A673 (cell line): Measurements from ENCODE around the gene TEX26.

Experiments
- EZH2 ChIP-seq: fragments of 200-600 bp; sonication (generic); IDR thresholded peaks from 2 replicates; pipeline ENCODE4 v1.6.1; 2017; ENCODE audit warnings: borderline replicate concordance, low read depth, mild to moderate bottlenecking, mixed read lengths, antibody characterized with exemption, low read length; ENCODE audit not compliant: poor library complexity, severe bottlenecking
- TF ChIP-seq, protein P1 (sequence below): fragments of 300-800, 200-600 bp; sonication (generic); conservative IDR thresholded peaks from 2 replicates; pipeline ENCODE4 v1.5.1; 2017; ENCODE audit warnings: low read depth, mild to moderate bottlenecking, antibody characterized with exemption, low read length, moderate library complexity, mixed read lengths

GRCh38 chr13:30907121-30907861, 25.2 kb upstream of the TEX26 start:
- TF ChIP-seq, protein P1, sequence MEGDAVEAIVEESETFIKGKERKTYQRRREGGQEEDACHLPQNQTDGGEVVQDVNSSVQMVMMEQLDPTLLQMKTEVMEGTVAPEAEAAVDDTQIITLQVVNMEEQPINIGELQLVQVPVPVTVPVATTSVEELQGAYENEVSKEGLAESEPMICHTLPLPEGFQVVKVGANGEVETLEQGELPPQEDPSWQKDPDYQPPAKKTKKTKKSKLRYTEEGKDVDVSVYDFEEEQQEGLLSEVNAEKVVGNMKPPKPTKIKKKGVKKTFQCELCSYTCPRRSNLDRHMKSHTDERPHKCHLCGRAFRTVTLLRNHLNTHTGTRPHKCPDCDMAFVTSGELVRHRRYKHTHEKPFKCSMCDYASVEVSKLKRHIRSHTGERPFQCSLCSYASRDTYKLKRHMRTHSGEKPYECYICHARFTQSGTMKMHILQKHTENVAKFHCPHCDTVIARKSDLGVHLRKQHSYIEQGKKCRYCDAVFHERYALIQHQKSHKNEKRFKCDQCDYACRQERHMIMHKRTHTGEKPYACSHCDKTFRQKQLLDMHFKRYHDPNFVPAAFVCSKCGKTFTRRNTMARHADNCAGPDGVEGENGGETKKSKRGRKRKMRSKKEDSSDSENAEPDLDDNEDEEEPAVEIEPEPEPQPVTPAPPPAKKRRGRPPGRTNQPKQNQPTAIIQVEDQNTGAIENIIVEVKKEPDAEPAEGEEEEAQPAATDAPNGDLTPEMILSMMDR: no peak
- TF ChIP-seq EZH2: no peak
